Peyer's patch (tissue), 4 donors: ENCODE measurements around the gene KCNE1. TPM values are rescaled to one million over a fixed set of nuclear protein-coding genes. Genes with fewer than 3 reads are reported as not detected.

Experiments
- DNase-seq, 3 donors: peaks; one replicate each; pipeline ENCODE4 v3.0.0-alpha.2; 2017 to 2019
- H3K27ac ChIP-seq, 4 donors: fragments of 200-600 bp; sonication (generic); one replicate each; pipeline ENCODE4 v1.5.1; 2016 to 2019
- H3K27me3 ChIP-seq, 2 donors: fragments of 200-600 bp; sonication (generic); one replicate each; pipeline ENCODE4 v1.5.1; 2019
- H3K36me3 ChIP-seq, 3 donors: fragments of 200-600 bp; sonication (generic); one replicate each; pipeline ENCODE4 v1.5.1; 2016 to 2019
- H3K4me1 ChIP-seq, 4 donors: fragments of 200-600 bp; sonication (generic); one replicate each; pipeline ENCODE4 v1.5.1; 2016 to 2019
- H3K4me3 ChIP-seq, 4 donors: fragments of 200-600 bp; sonication (generic); 1 replicate in 3 of 4; 2 replicates in 1 of 4; pipeline ENCODE4 v1.5.1; 2016 to 2019; ENCODE audit warnings: mild to moderate bottlenecking in 1 of 4
- H3K9me3 ChIP-seq, 4 donors: fragments of 200-600 bp; sonication (generic); one replicate each; pipeline ENCODE4 v1.5.1; 2016 to 2019; ENCODE audit warnings: mild to moderate bottlenecking in 1 of 4
- CTCF ChIP-seq, 6 experiments: fragments of 450-650 bp in 4 of 6; fragments of 200-600 bp in 2 of 6; sonication (generic) in 1 of 6; IDR thresholded peaks; one replicate each; pipeline ENCODE4 v1.5.1; 2017 to 2019; ENCODE audit warnings: antibody characterized with exemption in 6 of 6, mild to moderate bottlenecking in 3 of 6, moderate library complexity in 1 of 6
- POLR2A ChIP-seq, 2 donors: fragments of 450-650 bp; IDR thresholded peaks; one replicate each; pipeline ENCODE4 v1.5.1; 2017; ENCODE audit warnings: antibody characterized with exemption in 2 of 2, mild to moderate bottlenecking in 2 of 2, moderate library complexity in 2 of 2
- total RNA-seq, 4 donors: library from RNA; depleted of rRNA; stranded (reverse); fragments of >200 nt; gene quantifications; one replicate each; pipeline ENCODE4 v1.1.0, GENCODE V29; 2016

The KCNE1 gene
- total RNA-seq, 4 donors from 2014 or later: 0.70 to 3.8 (median 1.7) TPM

- no peak overlapping the region for H3K27ac ChIP-seq
- no peaks in the 10 kb centered on the region for H3K9me3 ChIP-seq
- H3K36me3 ChIP-seq: no peaks in the 10 kb centered on the region
- no peak overlapping the region for H3K4me3 ChIP-seq
- H3K27me3 ChIP-seq: no peaks in the 10 kb centered on the region
- TF ChIP-seq POLR2A (IDR thresholded peaks at IDR 0.05) (no peak), CTCF (IDR thresholded peaks at IDR 0.05) (no peak)
- no peaks in the 10 kb centered on the region for H3K4me1 ChIP-seq
- DNase-seq: no peak
Measured at GRCh38 chr21:34535886-34536285, 23.9 kb upstream of the KCNE1 start.

GRCh38 chr21:34534522-34534921 lies 22.5 kb upstream of the KCNE1 start:
- no peaks in the 10 kb centered on the region for H3K36me3 ChIP-seq
- TF ChIP-seq POLR2A (IDR thresholded peaks at IDR 0.05) (no peak), CTCF (IDR thresholded peaks at IDR 0.05) (no peak)
- H3K27ac ChIP-seq: no peak overlapping the region
- DNase-seq: no peak
- H3K4me1 ChIP-seq: no peaks in the 10 kb centered on the region
- H3K4me3 ChIP-seq: no peak overlapping the region
- no peaks in the 10 kb centered on the region for H3K9me3 ChIP-seq
- no peaks in the 10 kb centered on the region for H3K27me3 ChIP-seq

GRCh38 chr21:34533938-34534337 lies 21.9 kb upstream of the KCNE1 start:
- H3K4me1 ChIP-seq: no peaks in the 10 kb centered on the region
- H3K36me3 ChIP-seq: no peaks in the 10 kb centered on the region
- no peak overlapping the region for H3K4me3 ChIP-seq
- no peak for DNase-seq
- no peak overlapping the region for H3K27ac ChIP-seq
- TF ChIP-seq POLR2A (IDR thresholded peaks at IDR 0.05): no peak
- TF ChIP-seq CTCF (IDR thresholded peaks at IDR 0.05): no peak
- no peaks in the 10 kb centered on the region for H3K9me3 ChIP-seq
- H3K27me3 ChIP-seq: no peaks in the 10 kb centered on the region

- H3K4me1 ChIP-seq: no peaks in the 10 kb centered on the region
- no peaks in the 10 kb centered on the region for H3K9me3 ChIP-seq
- no peak overlapping the region for H3K27ac ChIP-seq
- H3K4me3 ChIP-seq: no peak overlapping the region
- no peak for DNase-seq
- H3K27me3 ChIP-seq: no peaks in the 10 kb centered on the region
- H3K36me3 ChIP-seq: no peaks in the 10 kb centered on the region
- no peak for TF ChIP-seq CTCF (IDR thresholded peaks at IDR 0.05)
- TF ChIP-seq POLR2A (IDR thresholded peaks at IDR 0.05): no peak
Measured at GRCh38 chr21:34531399-34531798, 19.4 kb upstream of the KCNE1 start.

- H3K27ac ChIP-seq: no peak overlapping the region
Measured at GRCh38 chr21:34530261-34530660, 18.3 kb upstream of the KCNE1 start.

More at GRCh38 chr21:34530261-34530660, 18.3 kb upstream of the KCNE1 start:
- no peaks in the 10 kb centered on the region for H3K36me3 ChIP-seq
- peaks cover 0 to 4% (median 0%) of the 10 kb centered on the region in 4 donors for H3K4me1 ChIP-seq
- no peaks in the 10 kb centered on the region for H3K27me3 ChIP-seq
- no peak overlapping the region for H3K4me3 ChIP-seq
- DNase-seq: no peak
- TF ChIP-seq CTCF (IDR thresholded peaks at IDR 0.05) (no peak), POLR2A (IDR thresholded peaks at IDR 0.05) (no peak)
- H3K9me3 ChIP-seq: no peaks in the 10 kb centered on the region
